Transverse colon (tissue), 4 donors: Measurements from ENCODE around the gene CHD2. TPM values are rescaled to one million over a fixed set of nuclear protein-coding genes. Genes with fewer than 3 reads are reported as not detected.
A peak's percentile ranks its signal among the peaks of the same experiment; 100 is the strongest.
"Not testable (repeated sequence)": the region's sequence is repeated elsewhere in the genome, so short reads cannot be mapped to it uniquely, and the experiment has no call there.

Source experiments
- DNase-seq: peaks from one replicate; pipeline ENCODE4 v3.0.0-alpha.2; 2019
- H3K27ac ChIP-seq, 4 donors: fragments of 200-600 bp; sonication (generic); 2 replicates each; pipeline ENCODE4 v1.5.1; 2016 to 2018; ENCODE audit warnings: inconsistent platforms in 4 of 4
- H3K27me3 ChIP-seq: fragments of 200-600 bp; sonication (generic); 2 replicates; pipeline ENCODE4 v1.5.1; 2017; ENCODE audit warnings: inconsistent platforms
- H3K36me3 ChIP-seq, 4 donors: fragments of 200-600 bp; sonication (generic); 2 replicates each; pipeline ENCODE4 v1.5.1; 2017 to 2019; ENCODE audit warnings: inconsistent platforms in 4 of 4
- H3K4me1 ChIP-seq, 4 donors: fragments of 200-600 bp; sonication (generic); 2 replicates each; pipeline ENCODE4 v1.5.1; 2017 to 2020; ENCODE audit warnings: inconsistent platforms in 4 of 4
- H3K4me3 ChIP-seq, 4 donors: fragments of 200-600 bp; sonication (generic); 1 replicate in 1 of 4; 2 replicates in 3 of 4; pipeline versions ENCODE4 v1.5.1 to v1.6.1; 2017 to 2019; ENCODE audit warnings: inconsistent platforms in 4 of 4
- H3K9me3 ChIP-seq, 2 donors: fragments of 200-600 bp; sonication (generic); 2 replicates each; pipeline ENCODE4 v1.5.1; 2017 to 2019; ENCODE audit warnings: inconsistent platforms in 2 of 2
- CTCF ChIP-seq, 5 experiments: fragments of 200-600 bp in 3 of 5; fragments of 450-650 bp in 2 of 5; sonication (generic) in 3 of 5; IDR thresholded peaks; 1 replicate in 2 of 5; 2 replicates in 3 of 5; pipeline ENCODE4 v1.5.1; 2016 to 2017; ENCODE audit warnings: antibody characterized with exemption in 5 of 5, inconsistent platforms in 3 of 5, mild to moderate bottlenecking in 2 of 5, moderate library complexity in 1 of 5
- EP300 ChIP-seq: sonication (generic); formaldehyde crosslinking; IDR thresholded peaks from one replicate; pipeline ENCODE4 v1.6.1; 2017; ENCODE audit warnings: antibody characterized with exemption, low read depth
- POLR2A ChIP-seq: fragments of 450-650 bp; IDR thresholded peaks from one replicate; pipeline ENCODE4 v1.6.1; 2016; ENCODE audit warnings: antibody characterized with exemption, mild to moderate bottlenecking, moderate library complexity
- POLR2AphosphoS5 ChIP-seq, 3 donors: sonication (generic); formaldehyde crosslinking; IDR thresholded peaks; one replicate each; pipeline ENCODE4 v1.6.1; 2016; ENCODE audit warnings: antibody characterized with exemption in 3 of 3
- WGBS, 2 donors: methylation state at CpG; one replicate each; pipeline ENCODE4 v1.1.5; 2018; ENCODE audit warnings: low coverage in 1 of 2; 5-methylcytosine and 5-hydroxymethylcytosine counted together
- in situ Hi-C, 4 donors: fragments of 200-750 bp; cut with MboI; loops; one replicate each; pipeline versions ENCODE4 v1.15.0 to v1.15.1; 2017; ENCODE audit warnings: low sequenced_read_pairs in 3 of 4, low pct_ligation_motif_present in 1 of 4, low pct_unique_long_range_greater_than_20kb in 1 of 4
- intact Hi-C: fragments of 100-400 bp; cut with DNase I; formaldehyde crosslinking; loops from one replicate; pipeline ENCODE4 v1.15.1; 2023; ENCODE audit warnings: low total_unique reads
- total RNA-seq, 4 donors: library from RNA; depleted of rRNA; stranded (reverse); fragments of >200 nt; gene quantifications; one replicate each; pipeline ENCODE4 v1.1.0, GENCODE V29; 2016

The CHD2 gene
- total RNA-seq, 4 donors from 2014 or later: 90.5 to 190 (median 138) TPM

- no peak for TF ChIP-seq POLR2AphosphoS5 (IDR thresholded peaks at IDR 0.05)
- TF ChIP-seq POLR2A: no peak
- no peak for TF ChIP-seq EP300
- TF ChIP-seq CTCF (IDR thresholded peaks at IDR 0.05): no peak
- H3K27ac ChIP-seq: peak overlapping the region; percentile 76 to 86 (median 83)
- WGBS, 2 donors: 63% methylated on average over 12 of the region's 12 CpGs; no CpG with 5 or more reads in 1 of the 2 donors
- no peaks in the 10 kb centered on the region for H3K27me3 ChIP-seq
- peaks cover 0 to 10% (median 0%) of the 10 kb centered on the region in 4 donors for H3K36me3 ChIP-seq
- no peaks in the 10 kb centered on the region for H3K9me3 ChIP-seq
- intact Hi-C loops (loop anchor here (2.0 to 10.0 kb wide), 5 partner anchors 235 to 1295 kb away; no protein-coding TSS in a partner anchor), in situ Hi-C loops (loop anchor here (10.0 to 25.0 kb wide), 3 partner anchors 1082 to 1095 kb away; no protein-coding TSS in a partner anchor)
- H3K4me3 ChIP-seq: no peak overlapping the region
- peaks cover 26 to 48% (median 40%) of the 10 kb centered on the region in 4 donors for H3K4me1 ChIP-seq
- DNase-seq: no peak
Observed at GRCh38 chr15:93029836-93030429, 129.8 kb downstream of the CHD2 start.

- intact Hi-C loops: loop anchor here (2.0 to 10.0 kb wide), 4 partner anchors 294 to 1294 kb away; no protein-coding TSS in a partner anchor
- peak; percentile 82 to 90 (median 86) for TF ChIP-seq CTCF (IDR thresholded peaks at IDR 0.05)
- TF ChIP-seq EP300: no peak
- no peak for TF ChIP-seq POLR2AphosphoS5 (IDR thresholded peaks at IDR 0.05)
- TF ChIP-seq POLR2A: no peak
Observed at GRCh38 chr15:93030430-93031102, 130.4 kb downstream of the CHD2 start.

GRCh38 chr15:93031103-93031464 is 131.0 kb downstream of the CHD2 start:
- H3K27me3 ChIP-seq: no peaks in the 10 kb centered on the region
- in situ Hi-C loops (loop anchor here in 3 of 4 donors (10.0 to 25.0 kb wide), 2 partner anchors 1081 to 1084 kb away; no protein-coding TSS in a partner anchor), intact Hi-C loops (loop anchor here (2.0 to 10.0 kb wide), 4 partner anchors 294 to 1294 kb away; no protein-coding TSS in a partner anchor)
- TF ChIP-seq CTCF (IDR thresholded peaks at IDR 0.05) (no peak), POLR2AphosphoS5 (IDR thresholded peaks at IDR 0.05) (no peak)
- 48 to 77% methylated on average over 7 to 9 of the region's 9 CpGs for WGBS, 2 donors
- no peak overlapping the region for H3K4me3 ChIP-seq
- no peaks in the 10 kb centered on the region for H3K9me3 ChIP-seq
- no peak for DNase-seq
- peak overlapping the region in 1 of 4 donors; percentile 86 for H3K27ac ChIP-seq
- H3K4me1 ChIP-seq: peaks cover 26 to 48% (median 40%) of the 10 kb centered on the region in 4 donors
- H3K36me3 ChIP-seq: no peaks in the 10 kb centered on the region

More at GRCh38 chr15:93030430-93031102, 130.4 kb downstream of the CHD2 start:
- no peak overlapping the region for H3K4me3 ChIP-seq
- WGBS, 2 donors: 21% methylated on average over 20 of the region's 20 CpGs; no CpG with 5 or more reads in 1 of the 2 donors
- H3K27me3 ChIP-seq: no peaks in the 10 kb centered on the region
- H3K27ac ChIP-seq: peak overlapping the region; percentile 76 to 86 (median 83)
- in situ Hi-C loops: loop anchor here in 3 of 4 donors (10.0 to 25.0 kb wide), 2 partner anchors 1082 to 1084 kb away; no protein-coding TSS in a partner anchor
- peaks cover 26 to 48% (median 40%) of the 10 kb centered on the region in 4 donors for H3K4me1 ChIP-seq
- peaks cover 0 to 4% (median 0%) of the 10 kb centered on the region in 4 donors for H3K36me3 ChIP-seq
- DNase-seq: peak; percentile 73
- H3K9me3 ChIP-seq: no peaks in the 10 kb centered on the region

GRCh38 chr15:93031557-93032384 is 131.6 kb downstream of the CHD2 start:
- in situ Hi-C loops: loop anchor here in 3 of 4 donors (10.0 to 25.0 kb wide), 2 partner anchors 1081 to 1083 kb away; no protein-coding TSS in a partner anchor
- H3K9me3 ChIP-seq, H3K27ac ChIP-seq, H3K4me3 ChIP-seq, H3K36me3 ChIP-seq, H3K27me3 ChIP-seq, DNase-seq: not testable (repeated sequence)
- H3K4me1 ChIP-seq: peaks cover 26 to 42% (median 39%) of the 10 kb centered on the region in 4 donors
- intact Hi-C loops: loop anchor here (2.0 to 10.0 kb wide), 4 partner anchors 293 to 1293 kb away; no protein-coding TSS in a partner anchor
- WGBS, 2 donors: 63 to 89% methylated on average over 2 to 41 of the region's 44 CpGs

- intact Hi-C loops: loop anchor here (10.0 kb wide), 3 partner anchors 292 to 1292 kb away; no protein-coding TSS in a partner anchor
- H3K36me3 ChIP-seq, H3K27ac ChIP-seq, H3K9me3 ChIP-seq, H3K4me3 ChIP-seq, H3K27me3 ChIP-seq, DNase-seq: not testable (repeated sequence)
- in situ Hi-C loops: loop anchor here in 3 of 4 donors (10.0 to 25.0 kb wide), 2 partner anchors 1080 to 1082 kb away; no protein-coding TSS in a partner anchor
- WGBS, 2 donors: 92% methylated on average over 21 of the region's 21 CpGs; no CpG with 5 or more reads in 1 of the 2 donors
- peaks cover 22 to 35% (median 33%) of the 10 kb centered on the region in 4 donors for H3K4me1 ChIP-seq
Observed at GRCh38 chr15:93032515-93033206, 132.5 kb downstream of the CHD2 start.
